Skin epidermis (tissue), 12 donors: ENCODE data around the gene SLC6A18.

Source experiments
- H3K27ac ChIP-seq, 21 experiments: fragments of 200-600 bp; sonication (generic) in 11 of 21; one replicate each; pipeline ENCODE4 v1.5.0; 2020; ENCODE audit warnings: mild to moderate bottlenecking in 3 of 21, inconsistent platforms in 2 of 21, moderate library complexity in 2 of 21
- H3K4me3 ChIP-seq, 7 experiments: fragments of 200-600 bp; sonication (generic) in 2 of 7; one replicate each; pipeline ENCODE4 v1.5.0; 2020; ENCODE audit warnings: inconsistent platforms in 2 of 7, mild to moderate bottlenecking in 2 of 7, moderate library complexity in 1 of 7

SLC6A18 gene, protein sequence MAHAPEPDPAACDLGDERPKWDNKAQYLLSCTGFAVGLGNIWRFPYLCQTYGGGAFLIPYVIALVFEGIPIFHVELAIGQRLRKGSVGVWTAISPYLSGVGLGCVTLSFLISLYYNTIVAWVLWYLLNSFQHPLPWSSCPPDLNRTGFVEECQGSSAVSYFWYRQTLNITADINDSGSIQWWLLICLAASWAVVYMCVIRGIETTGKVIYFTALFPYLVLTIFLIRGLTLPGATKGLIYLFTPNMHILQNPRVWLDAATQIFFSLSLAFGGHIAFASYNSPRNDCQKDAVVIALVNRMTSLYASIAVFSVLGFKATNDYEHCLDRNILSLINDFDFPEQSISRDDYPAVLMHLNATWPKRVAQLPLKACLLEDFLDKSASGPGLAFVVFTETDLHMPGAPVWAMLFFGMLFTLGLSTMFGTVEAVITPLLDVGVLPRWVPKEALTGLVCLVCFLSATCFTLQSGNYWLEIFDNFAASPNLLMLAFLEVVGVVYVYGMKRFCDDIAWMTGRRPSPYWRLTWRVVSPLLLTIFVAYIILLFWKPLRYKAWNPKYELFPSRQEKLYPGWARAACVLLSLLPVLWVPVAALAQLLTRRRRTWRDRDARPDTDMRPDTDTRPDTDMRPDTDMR

DNA sequence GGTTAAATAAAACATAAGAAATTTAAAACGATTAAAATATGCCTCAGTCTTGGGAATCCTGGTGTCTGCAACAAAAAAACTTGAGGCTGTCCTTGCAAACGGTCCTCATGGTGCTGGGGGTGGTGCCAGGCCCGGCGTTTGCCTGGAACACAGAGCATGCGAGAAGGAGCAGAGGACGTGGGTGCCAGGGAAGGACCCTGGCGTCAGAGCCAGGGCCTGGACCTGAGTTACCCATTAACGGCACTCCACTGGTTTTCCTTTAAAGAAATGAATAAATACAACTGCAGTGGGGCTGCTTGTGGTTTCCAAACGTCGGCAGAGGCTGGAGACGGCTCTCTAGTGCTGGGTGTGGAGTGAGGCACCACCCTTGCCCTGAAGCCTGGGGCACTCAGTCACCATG, at the start of gene SLC6A18:
Gene SLC6A18 (plus strand): TSS at position 301 of the 400 bp plus-strand sequence. CDS start 97 bp downstream, at position 398.
- H3K27ac ChIP-seq, result no peak within 1 kb of the TSS
- H3K4me3 ChIP-seq, result no peak within 1 kb of the TSS

DNA sequence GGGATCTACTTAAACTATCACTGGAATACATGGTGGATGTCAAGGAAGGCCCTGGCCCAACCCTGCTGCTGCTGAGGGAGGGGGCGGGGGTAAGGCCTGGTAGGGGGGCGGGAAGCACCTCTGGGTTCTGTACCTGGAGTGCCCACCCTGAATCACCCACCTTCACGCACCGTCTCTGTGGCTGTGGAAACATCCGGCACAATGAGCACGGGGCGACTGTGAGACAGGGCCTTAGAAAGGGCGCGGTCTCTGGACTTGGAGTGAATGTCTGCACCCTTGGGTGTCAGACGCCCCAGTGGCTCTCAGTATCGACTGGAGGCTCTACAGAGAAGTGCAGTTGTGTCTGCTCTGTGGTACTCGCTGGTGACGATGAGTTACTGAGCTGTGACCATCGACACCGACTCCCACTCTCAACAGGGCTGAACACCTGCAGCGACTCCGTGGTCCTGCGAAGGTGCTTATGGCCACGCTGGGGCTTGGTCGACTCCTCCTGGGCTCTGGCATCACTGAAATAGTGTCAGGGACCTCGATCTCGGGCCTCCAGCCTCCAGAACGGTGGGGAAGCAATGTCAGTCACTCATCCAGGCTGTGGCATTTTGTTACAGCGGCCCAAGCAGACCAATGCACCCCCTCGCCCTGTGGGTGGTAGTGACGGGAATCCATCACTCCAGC, 49.2 kb upstream of the SLC6A18 start:
- Histone ChIP-seq H3K27ac (no peak overlapping the region), H3K4me3 (no peak overlapping the region)

DNA sequence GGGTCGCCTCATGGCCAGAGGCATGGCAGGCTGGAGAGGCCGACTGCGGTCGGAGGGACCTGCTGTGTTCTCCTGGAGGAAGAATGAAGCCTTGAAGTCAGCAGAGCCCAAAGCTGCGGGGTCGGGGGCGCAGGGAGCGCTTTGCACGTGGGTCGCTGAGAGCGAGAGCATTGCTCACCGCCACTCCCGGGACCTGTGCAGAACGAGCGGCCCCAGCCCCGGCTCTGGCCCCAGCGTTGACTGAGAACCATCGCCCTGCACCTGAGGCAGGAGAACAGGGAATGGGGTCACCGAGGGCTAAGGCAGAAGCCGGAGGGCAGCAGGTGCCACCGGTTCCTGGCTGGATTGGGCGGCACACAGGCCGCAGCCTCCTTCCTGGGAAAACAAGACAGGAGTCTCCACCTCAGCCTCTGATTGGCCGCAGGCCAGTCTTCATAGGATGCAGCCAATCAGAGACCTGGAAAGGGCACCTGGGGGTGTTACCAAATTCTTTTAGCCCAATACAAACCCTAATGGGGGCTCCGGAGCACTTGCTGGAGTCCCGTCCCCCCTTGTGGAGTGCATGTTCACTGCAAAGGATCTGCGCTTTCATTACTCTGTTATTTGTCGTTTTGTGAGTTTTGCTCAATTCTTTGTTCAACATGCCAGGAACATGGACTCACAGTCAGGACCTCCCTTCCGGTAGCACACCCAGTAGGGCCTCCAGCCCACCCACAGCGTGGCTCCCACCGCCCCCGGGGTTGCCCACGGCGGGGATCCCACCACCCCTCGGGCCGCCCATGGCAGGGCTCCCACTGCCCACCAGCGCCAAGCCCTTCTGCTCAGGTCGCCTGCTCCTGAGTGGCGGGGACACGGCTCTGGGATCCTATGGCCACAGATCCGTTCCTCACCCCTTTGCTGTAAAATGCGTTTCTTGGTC, 48.4 kb upstream of the SLC6A18 start:
- Histone ChIP-seq H3K4me3 (no peak overlapping the region), H3K27ac (no peak overlapping the region)

DNA sequence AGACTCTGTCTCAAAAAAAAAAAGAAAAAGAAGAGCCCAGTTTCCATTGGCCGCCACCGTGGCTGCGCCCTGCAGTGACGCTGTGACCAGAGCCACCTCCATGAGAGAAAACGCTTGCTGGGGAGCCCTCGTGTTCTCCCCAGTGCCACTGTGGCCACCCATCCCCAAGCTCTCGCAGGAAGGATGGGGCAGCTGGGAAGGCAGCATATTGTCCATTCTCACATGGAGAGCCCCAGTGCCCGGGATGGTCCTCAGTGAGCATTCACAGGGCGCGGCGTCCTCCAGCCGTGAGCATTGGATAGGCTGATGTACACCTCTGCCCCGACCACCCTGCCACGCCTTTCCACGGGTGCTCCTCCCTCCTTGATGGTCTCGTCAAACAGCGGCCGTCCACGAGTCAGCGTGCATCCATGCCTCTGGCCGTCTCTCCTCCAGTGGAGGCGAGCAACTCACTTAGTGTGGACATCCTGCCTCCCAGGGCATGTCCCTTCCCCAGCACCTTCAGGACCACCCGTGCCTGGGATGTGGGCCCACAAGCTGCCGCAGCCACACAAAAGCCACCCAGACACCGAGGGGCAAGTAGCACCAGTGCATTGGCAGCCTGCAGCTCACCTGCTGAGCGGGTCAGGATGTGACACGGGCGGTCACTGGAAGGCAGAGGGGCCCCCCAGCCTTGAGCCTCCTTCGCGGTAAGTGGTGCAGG, 47.2 kb upstream of the SLC6A18 start:
- Histone ChIP-seq H3K27ac (no peak overlapping the region), H3K4me3 (no peak overlapping the region)

DNA sequence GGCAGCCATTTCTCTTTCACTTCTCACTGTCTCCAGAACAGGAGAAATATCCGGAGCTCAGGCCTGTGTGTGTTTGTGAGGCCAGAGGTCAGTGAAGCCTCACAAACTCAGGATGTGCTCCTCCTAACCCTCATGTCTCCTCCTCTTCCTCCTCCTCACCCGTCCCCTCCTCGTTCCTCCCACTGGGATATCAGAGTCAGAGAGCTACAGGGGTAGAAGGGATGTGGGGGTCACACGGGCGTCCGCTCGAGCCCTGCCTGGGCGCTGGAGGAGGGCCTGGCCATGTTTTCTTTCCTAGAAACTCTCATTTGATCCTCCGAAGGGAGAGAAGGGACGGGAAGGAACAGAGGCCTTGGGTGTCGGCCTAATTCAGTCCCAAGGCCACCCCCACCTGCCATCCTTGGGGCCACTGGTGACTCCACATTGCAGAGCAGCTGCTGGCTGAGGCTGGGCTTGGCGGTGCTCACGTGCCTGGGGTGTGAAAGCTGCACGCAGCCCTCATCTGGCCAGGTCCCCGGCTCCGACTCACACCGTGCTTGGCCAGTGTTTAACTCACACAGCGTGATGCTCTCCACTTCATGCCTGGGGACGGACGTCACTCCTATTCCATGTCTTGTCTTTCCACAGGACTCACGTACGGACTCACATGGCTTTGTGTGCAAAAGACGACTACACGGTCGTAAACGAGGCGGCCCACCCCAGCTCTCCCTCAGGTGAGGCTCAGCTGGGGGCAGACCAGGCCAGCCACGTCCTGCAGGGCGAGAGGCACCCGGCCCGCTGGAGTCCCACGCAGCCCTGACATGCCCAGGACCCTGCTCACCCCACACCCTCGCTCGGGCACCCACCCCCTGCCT, 46.4 kb upstream of the SLC6A18 start:
- Histone ChIP-seq H3K27ac (no peak overlapping the region), H3K4me3 (no peak overlapping the region)

DNA sequence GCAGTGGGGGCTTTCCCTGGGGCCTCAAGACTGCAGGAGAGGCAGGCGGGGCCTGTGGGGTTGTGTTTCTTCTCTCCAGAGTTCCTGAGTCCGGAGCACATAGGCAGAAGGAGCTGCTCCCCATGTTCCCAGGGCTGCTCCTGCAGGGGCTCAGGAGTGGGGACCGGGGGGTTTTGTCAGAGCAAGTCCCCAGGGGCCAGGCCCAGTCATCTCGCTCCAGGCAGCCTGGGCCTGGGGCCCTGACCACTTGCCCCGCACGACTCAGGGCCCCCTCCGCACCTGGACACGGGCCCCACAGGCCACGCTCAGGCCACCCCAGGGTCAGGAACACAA, 45.8 kb upstream of the SLC6A18 start:
- Histone ChIP-seq H3K4me3 (no peak overlapping the region), H3K27ac (no peak overlapping the region)

DNA sequence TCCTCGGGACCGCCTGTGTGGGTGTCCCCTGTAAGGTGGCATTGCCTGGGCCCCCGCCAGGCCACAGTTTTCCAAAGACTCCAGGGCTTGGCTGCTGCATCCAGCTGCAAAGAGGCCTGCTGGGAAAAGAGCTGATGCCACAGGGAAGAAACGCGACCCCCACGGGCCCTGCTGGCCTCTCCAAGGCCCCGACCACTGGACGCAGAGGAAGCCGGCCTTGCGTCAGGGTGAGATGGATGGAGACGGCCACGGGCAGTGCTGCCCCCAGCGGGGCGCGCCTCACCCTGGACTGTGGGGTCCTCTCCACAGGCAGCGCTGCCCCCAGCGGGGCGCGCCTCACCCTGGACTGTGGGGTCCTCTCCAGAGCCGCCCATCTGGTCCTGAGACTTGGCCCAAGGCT, 45.1 kb upstream of the SLC6A18 start:
- no peak overlapping the region for H3K4me3 ChIP-seq

DNA sequence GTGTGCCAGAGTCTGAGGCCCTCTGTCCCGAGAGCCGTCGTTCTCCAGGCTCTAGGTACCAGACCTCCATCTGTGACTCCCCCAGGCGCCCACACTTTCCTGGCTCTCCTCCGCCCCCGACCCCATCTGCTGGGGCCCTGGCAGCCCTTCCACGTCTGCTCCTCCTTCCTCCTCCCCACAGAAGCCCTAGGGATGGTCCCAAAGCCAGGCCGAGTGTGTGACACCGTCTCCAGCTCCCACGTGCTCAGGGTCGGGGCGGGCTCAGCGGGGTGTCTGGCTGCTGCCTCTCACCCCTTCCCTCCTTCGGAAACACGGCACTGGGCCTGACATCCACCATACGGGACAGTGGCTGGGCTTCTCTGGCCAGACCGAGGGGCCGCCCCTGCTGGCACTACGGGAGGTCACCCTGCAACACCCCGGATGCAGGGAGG, 44.3 kb upstream of the SLC6A18 start:
- H3K4me3 ChIP-seq, result no peak overlapping the region
- no peak overlapping the region for H3K27ac ChIP-seq

More for the DNA sequence above, 45.1 kb upstream of the SLC6A18 start:
- H3K27ac ChIP-seq, result no peak overlapping the region

DNA sequence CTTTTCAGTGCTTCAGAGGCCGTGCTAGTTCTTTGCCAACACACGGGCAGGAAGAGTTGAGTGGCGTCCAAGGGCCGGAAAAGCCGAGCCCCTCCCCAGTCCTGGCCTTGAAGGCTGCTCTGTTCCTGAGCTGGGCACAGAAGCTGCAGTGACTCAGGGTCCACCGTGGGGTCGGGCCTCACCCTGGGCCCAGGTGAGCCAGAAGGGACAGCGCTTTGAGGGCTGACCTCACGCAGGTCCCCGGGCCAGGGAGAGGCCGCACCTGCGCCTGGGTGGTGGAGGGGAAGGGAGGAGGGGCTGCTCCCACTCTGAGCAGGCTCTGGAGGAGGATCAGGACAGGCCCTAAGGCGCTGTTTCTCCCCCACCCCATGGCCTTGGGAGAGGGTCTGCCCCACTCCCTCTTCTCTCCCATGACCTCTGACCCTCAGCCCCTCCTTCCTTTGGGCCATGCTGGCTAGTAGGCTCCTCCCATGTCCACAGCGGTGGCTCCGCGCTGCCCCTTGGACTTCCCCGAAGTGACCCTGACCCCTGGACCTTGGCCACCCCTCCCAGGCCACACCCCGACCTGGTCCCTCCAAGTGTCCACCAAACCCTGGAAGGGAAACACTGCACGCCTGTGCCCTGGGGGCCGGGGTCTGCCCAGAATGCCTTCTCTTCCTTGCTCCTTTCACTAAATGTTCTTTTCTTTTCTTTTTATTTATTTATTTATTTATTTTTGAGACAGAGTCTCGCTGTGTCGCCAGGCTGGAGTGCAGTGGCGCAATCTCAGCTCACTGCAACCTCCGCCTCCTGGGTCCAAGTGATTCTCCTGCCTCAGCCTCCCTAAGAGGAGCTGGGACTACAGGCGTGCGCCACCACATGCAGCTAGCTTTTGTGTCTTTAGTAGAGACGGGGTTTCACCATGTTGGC, 43.5 kb upstream of the SLC6A18 start:
- no peak overlapping the region for H3K4me3 ChIP-seq
- no peak overlapping the region for H3K27ac ChIP-seq

DNA sequence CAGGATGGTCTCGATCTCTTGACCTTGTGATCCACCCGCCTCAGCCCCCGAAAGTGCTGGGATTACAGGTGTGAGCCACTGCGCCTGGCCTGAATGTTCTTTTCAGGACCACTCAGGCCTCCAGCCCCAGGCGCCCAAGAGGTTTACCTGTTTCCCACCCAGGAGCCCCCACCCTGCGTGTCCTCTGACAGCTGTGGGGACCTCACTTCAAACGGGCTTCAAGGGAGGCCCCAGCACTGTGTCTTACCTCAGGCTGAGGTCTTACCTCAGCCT, 42.9 kb upstream of the SLC6A18 start:
- Histone ChIP-seq H3K27ac (no peak overlapping the region), H3K4me3 (no peak overlapping the region)

DNA sequence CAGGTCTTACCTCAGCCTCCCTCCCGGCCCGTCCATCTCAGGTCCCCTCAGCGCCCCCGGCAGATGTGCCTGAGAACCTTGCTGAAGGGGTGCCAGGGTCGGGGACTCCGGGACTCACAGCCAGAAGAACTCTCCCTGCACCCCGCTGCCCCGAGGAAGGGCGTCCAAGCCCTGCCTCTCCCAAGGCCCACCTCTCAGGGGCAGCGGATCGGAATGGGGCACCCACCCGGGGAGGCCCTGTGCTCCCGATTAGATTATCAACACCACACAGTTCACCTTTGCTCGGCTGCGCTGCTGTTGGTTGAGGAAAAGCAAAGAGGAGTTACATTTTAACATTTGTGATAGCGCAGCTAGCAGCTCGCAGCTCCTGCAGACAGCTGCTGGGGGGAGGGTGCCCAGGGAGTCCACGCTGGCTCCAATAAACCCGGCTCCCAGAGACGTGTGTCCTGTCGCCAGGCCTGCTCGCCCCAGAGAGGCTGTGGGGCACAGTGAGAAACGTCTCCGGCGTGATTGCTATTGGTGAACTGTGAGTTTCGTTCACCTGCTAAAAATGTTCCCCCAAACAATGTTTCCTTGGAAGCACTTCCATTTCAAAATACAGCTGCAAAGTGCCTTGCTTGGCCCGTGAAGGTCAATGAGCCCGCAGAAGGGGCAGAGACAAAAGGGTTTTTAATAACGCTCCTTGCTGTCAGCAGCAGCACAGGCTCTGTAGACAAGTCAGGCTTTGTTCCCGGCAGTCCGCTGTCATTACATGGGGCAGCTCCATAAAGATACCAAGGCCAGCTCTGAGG, 42.4 kb upstream of the SLC6A18 start:
- Histone ChIP-seq H3K27ac (no peak overlapping the region), H3K4me3 (no peak overlapping the region)

DNA sequence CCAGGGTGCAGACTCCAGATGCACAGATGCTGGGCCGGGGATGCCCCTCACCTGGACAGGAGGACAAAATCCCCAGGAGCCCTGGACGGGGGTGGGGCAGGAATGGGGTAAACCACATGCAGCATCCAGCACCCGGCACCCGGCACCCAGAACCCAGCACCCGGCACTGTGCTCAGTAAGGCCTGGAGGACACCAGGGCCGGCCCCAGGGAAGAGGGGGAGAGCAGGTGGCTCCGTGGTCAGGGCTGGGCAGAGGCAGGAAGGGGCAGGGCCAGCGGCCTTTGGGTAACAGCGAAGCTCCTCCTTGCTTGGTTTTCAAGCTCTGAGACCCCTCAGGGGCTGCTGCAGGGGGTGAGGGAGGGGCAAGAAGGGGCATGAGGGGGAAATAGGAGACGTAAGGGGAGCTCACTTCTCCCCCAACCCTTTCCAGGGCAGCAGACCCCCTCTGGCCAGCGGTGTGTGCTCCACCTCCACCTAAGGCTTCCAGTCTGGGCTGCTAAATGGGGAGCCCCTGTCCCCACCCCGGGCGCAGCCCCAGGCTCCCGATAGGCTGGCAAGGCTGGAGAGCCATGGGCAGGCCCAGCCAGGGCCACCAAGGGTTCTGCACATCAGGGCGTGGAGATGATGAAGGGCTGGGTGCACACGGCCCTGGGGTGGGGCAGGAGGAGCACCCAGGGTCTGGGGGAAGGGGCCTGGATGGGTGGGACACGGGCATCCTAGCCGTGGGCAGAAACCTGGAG, 41.6 kb upstream of the SLC6A18 start:
- no peak overlapping the region for H3K27ac ChIP-seq
- no peak overlapping the region for H3K4me3 ChIP-seq

DNA sequence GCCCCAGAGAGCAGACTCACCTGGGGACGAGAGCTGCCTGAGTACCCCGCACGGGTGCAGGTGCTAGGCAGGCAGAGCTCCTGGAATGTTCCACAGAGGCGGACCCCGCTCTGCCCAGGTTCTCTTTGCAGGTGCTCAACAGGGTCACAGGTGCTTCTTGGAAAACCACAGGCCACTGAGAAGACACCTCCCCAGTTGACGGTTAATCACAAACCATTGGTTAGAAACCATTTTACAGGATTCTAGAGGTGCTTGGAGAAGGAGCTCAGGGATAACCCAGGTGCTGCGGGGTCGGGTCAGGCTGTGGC, 41.1 kb upstream of the SLC6A18 start:
- no peak overlapping the region for H3K27ac ChIP-seq
- H3K4me3 ChIP-seq, result no peak overlapping the region

DNA sequence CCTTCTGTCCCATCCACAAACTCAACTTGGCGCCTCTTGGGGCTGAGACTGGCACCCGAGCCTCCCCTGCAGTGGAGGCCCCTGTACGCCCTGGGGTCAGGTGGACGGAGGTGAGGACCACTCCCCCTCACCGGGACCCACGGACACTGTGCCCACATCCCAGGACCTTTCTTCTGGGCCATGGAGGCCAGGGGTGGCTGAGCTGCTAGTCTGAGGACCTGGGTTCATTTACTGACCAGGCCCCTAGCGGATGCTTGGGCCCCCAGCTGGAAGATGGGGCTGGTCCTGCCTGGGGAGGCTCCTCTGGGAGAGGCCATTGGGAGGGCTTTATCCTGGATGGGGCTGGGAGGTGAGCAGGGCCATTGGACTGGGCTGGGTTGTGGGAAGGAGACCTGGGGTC, 40.7 kb upstream of the SLC6A18 start:
- no peak overlapping the region for H3K27ac ChIP-seq
- no peak overlapping the region for H3K4me3 ChIP-seq

DNA sequence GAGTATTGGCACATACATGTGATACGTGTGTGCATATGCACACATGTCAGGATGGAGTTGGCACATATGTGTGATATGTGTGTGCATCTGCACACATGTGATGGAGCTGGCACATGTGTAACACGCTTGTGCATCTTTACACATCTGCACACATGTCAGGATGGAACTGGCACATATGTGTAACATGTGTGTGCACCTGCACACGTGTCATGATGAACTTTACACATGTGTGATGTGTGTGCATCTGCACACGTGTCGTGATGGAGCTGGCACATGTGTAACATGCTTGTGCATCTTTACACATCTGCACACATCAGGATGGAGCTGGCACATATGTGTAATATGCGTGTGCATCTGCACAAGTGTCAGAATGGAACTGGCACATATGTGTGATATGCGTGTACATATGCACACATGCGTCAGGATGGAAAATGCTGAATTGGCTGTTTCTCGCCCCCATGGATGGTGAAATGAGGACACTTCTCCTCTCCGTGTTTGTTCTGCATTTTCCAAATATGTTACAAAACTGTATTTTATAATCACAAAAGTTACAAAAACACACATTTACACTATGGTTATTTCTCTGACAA, 40.0 kb upstream of the SLC6A18 start:
- H3K27ac ChIP-seq, result no peak overlapping the region

More for the DNA sequence above, 40.0 kb upstream of the SLC6A18 start:
- no peak overlapping the region for H3K4me3 ChIP-seq
